Uterus (tissue), 2 donors: Measurements from ENCODE around the gene PSORS1C1.

Experiments used
- POLR2A ChIP-seq, 2 donors: fragments of 450-650 bp; IDR thresholded peaks; one replicate each; pipeline ENCODE4 v1.6.1; 2016; ENCODE audit warnings: antibody characterized with exemption in 2 of 2, mild to moderate bottlenecking in 1 of 2, moderate library complexity in 1 of 2
- TF ChIP-seq, protein P1 (sequence below), 4 experiments: fragments of 200-600 bp in 2 of 4; fragments of 450-650 bp in 2 of 4; sonication (generic) in 2 of 4; IDR thresholded peaks; one replicate each; pipeline ENCODE4 v1.5.1; 2016 to 2019; ENCODE audit warnings: antibody characterized with exemption in 4 of 4, mild to moderate bottlenecking in 2 of 4, moderate library complexity in 1 of 4

DNA sequence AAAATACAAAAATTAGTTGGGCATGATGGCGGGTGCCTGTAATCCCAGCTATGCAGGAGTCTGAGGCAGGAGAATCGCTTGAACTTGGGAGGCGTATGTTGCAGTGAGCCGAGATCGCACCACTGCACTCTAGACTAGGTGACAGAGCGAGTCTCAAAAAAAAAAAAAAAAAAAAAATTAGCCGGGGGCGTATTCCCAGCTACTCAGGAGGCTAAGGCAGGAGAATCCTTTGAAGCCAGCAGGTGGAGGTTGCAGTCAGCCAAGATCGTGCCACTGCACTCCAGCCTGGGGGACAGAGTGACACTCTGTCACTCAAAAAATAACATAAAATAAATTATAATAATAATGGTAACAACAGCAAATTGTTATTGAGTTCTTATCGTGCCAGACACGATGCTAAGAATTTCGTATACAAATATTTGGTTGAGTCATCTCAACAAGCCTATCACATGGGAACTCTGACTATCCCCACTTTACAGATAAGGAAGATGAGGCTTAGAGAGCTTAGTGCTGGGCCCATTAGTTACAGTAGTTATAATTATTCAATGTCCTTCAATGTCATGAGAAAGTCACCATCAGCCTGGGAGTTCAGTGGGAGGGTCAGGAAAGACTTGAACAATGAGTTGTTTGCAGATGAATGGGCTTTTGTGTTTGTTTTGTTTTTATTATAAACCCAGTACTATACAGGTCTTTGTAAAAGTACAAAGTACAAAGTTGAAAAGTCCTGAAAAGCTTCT lies 21.7 kb upstream of the PSORS1C1 start:
- TF ChIP-seq, protein P1, sequence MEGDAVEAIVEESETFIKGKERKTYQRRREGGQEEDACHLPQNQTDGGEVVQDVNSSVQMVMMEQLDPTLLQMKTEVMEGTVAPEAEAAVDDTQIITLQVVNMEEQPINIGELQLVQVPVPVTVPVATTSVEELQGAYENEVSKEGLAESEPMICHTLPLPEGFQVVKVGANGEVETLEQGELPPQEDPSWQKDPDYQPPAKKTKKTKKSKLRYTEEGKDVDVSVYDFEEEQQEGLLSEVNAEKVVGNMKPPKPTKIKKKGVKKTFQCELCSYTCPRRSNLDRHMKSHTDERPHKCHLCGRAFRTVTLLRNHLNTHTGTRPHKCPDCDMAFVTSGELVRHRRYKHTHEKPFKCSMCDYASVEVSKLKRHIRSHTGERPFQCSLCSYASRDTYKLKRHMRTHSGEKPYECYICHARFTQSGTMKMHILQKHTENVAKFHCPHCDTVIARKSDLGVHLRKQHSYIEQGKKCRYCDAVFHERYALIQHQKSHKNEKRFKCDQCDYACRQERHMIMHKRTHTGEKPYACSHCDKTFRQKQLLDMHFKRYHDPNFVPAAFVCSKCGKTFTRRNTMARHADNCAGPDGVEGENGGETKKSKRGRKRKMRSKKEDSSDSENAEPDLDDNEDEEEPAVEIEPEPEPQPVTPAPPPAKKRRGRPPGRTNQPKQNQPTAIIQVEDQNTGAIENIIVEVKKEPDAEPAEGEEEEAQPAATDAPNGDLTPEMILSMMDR (IDR thresholded peaks at IDR 0.05) = no peak
- TF ChIP-seq POLR2A (IDR thresholded peaks at IDR 0.05) = no peak
